Liver (tissue), 9 donors: ENCODE data around the gene ETV3L. TPM values are rescaled to one million over a fixed set of nuclear protein-coding genes. Genes with fewer than 3 reads are reported as not detected.
A peak's percentile ranks its signal among the peaks of the same experiment; 100 is the strongest.

Source experiments
- DNase-seq: peaks from one replicate; pipeline ENCODE4 v3.0.0-alpha.2; 2017; ENCODE audit warnings: low spot score
- H3K27ac ChIP-seq, 2 donors: one replicate each; pipeline ENCODE4 v1.7.0; 2013; ENCODE audit warnings: inconsistent platforms in 2 of 2, low read length in 2 of 2, control low read depth in 1 of 2, low read depth in 1 of 2, mild to moderate bottlenecking in 1 of 2
- H3K27me3 ChIP-seq, 4 donors: one replicate each; pipeline versions ENCODE4 v1.6.1 to v1.7.0; 2013; ENCODE audit warnings: low read length in 3 of 4, inconsistent platforms in 1 of 4, mild to moderate bottlenecking in 1 of 4, moderate library complexity in 1 of 4; ENCODE audit not compliant: control insufficient read depth in 4 of 4, insufficient read depth in 4 of 4
- H3K36me3 ChIP-seq, 4 donors: one replicate each; pipeline versions ENCODE4 v1.6.1 to v1.7.0; 2013; ENCODE audit warnings: low read length in 3 of 4, mild to moderate bottlenecking in 3 of 4, low read depth in 1 of 4, moderate library complexity in 1 of 4; ENCODE audit not compliant: control insufficient read depth in 4 of 4, insufficient read depth in 3 of 4
- H3K4me1 ChIP-seq, 4 donors: one replicate each; pipeline versions ENCODE4 v1.6.1 to v1.7.0; 2013; ENCODE audit warnings: low read length in 3 of 4, mild to moderate bottlenecking in 3 of 4, moderate library complexity in 1 of 4; ENCODE audit not compliant: control insufficient read depth in 4 of 4, insufficient read depth in 4 of 4
- H3K4me3 ChIP-seq, 3 donors: one replicate each; pipeline versions ENCODE4 v1.6.1 to v1.7.0; 2013; ENCODE audit warnings: low read length in 3 of 3, control low read depth in 1 of 3, low read depth in 1 of 3, mild to moderate bottlenecking in 1 of 3
- H3K9ac ChIP-seq, 2 donors: one replicate each; pipeline ENCODE4 v1.7.0; 2013; ENCODE audit warnings: low read length in 2 of 2, mild to moderate bottlenecking in 2 of 2, moderate library complexity in 2 of 2, control low read depth in 1 of 2, low read depth in 1 of 2
- H3K9me3 ChIP-seq, 4 donors: one replicate each; pipeline versions ENCODE4 v1.6.1 to v1.7.0; 2013; ENCODE audit warnings: low read length in 3 of 4; ENCODE audit not compliant: control insufficient read depth in 4 of 4
- EGR1 ChIP-seq, 2 donors: IDR thresholded peaks; 2 replicates each; pipeline ENCODE4 v1.6.1; 2016 to 2018; ENCODE audit warnings: antibody characterized with exemption in 2 of 2, low read depth in 2 of 2
- FOXA1 ChIP-seq: IDR thresholded peaks from 2 replicates; pipeline ENCODE4 v1.6.1; 2016; ENCODE audit warnings: antibody characterized with exemption
- GABPA ChIP-seq, 2 donors: IDR thresholded peaks in 1 of 2; conservative IDR thresholded peaks in 1 of 2; 2 replicates each; pipeline ENCODE4 v1.6.1; 2016; ENCODE audit warnings: antibody characterized with exemption in 2 of 2, mild to moderate bottlenecking in 1 of 2, moderate library complexity in 1 of 2
- HNF4A ChIP-seq, 2 donors: conservative IDR thresholded peaks; 2 replicates each; pipeline ENCODE4 v1.6.1; 2016; ENCODE audit warnings: antibody characterized with exemption in 2 of 2, mild to moderate bottlenecking in 2 of 2
- HNF4G ChIP-seq: IDR thresholded peaks from 2 replicates; pipeline ENCODE4 v1.6.1; 2016; ENCODE audit warnings: antibody characterized with exemption
- JUND ChIP-seq, 2 donors: IDR thresholded peaks; 2 replicates each; pipeline ENCODE4 v1.6.1; 2016; ENCODE audit warnings: antibody characterized with exemption in 2 of 2
- MAX ChIP-seq: IDR thresholded peaks from 2 replicates; pipeline ENCODE4 v1.6.1; 2016; ENCODE audit warnings: antibody characterized with exemption
- NR2F2 ChIP-seq: IDR thresholded peaks from 2 replicates; pipeline ENCODE4 v1.6.1; 2016; ENCODE audit warnings: antibody characterized with exemption
- RAD21 ChIP-seq, 2 donors: IDR thresholded peaks; 2 replicates each; pipeline ENCODE4 v1.6.1; 2016; ENCODE audit warnings: antibody characterized with exemption in 2 of 2, mild to moderate bottlenecking in 2 of 2
- REST ChIP-seq: IDR thresholded peaks from 2 replicates; pipeline ENCODE4 v1.6.1; 2016; ENCODE audit warnings: antibody characterized with exemption, mild to moderate bottlenecking
- RXRA ChIP-seq, 2 donors: IDR thresholded peaks; 2 replicates each; pipeline ENCODE4 v1.6.1; 2017 to 2018; ENCODE audit warnings: antibody characterized with exemption in 2 of 2, mild to moderate bottlenecking in 1 of 2
- SP1 ChIP-seq: IDR thresholded peaks from 2 replicates; pipeline ENCODE4 v1.6.1; 2018; ENCODE audit warnings: antibody characterized with exemption, mild to moderate bottlenecking
- TAF1 ChIP-seq: conservative IDR thresholded peaks from 2 replicates; pipeline ENCODE4 v1.6.1; 2016; ENCODE audit warnings: antibody characterized with exemption, mild to moderate bottlenecking
- YY1 ChIP-seq: IDR thresholded peaks from 2 replicates; pipeline ENCODE4 v1.6.1; 2016; ENCODE audit warnings: antibody characterized with exemption, mild to moderate bottlenecking
- WGBS: extraction: QIAGEN DNeasy Blood & Tissue Kit; methylation state at CpG from one replicate; pipeline ENCODE4 v1.1.7; 2013; 5-methylcytosine and 5-hydroxymethylcytosine counted together
- polyA plus RNA-seq, 2 donors: library from polyadenylated mRNA; stranded (reverse) in 1 of 2; unstranded in 1 of 2; fragments of 200-250 nt in 1 of 2; fragments of >200 nt in 1 of 2; fragmentation: Nextera tagmentation in 1 of 2; extraction: Ambion mirVana in 1 of 2; gene quantifications; one replicate each; pipeline versions ENCODE4 v1.2.1 to v1.2.3, GENCODE V29; 2013 to 2015
- total RNA-seq, 2 donors: library from RNA; depleted of rRNA; stranded (reverse); fragments of >200 nt; gene quantifications; one replicate each; pipeline ENCODE4 v1.2.3, GENCODE V29; 2014
- donor health status: healthy.
- donor health status: healthy.
- donor health status: healthy.
- donor health status: healthy.
- donor health status: healthy.

ETV3L gene
- total and polyA plus RNA-seq, 4 donors = not detected

- TF ChIP-seq HNF4G = no peak
- no peak for TF ChIP-seq EGR1 (IDR thresholded peaks at IDR 0.05; ENCODE audit: low read depth in 2 of 2)
- TF ChIP-seq NR2F2 = no peak
- no peak for TF ChIP-seq RAD21 (IDR thresholded peaks at IDR 0.05)
- TF ChIP-seq HNF4A (conservative IDR thresholded peaks at IDR 0.05) = no peak
- no peak for TF ChIP-seq GABPA (IDR thresholded peaks at IDR 0.05 in 1 of 2, conservative IDR thresholded peaks at IDR 0.05 in 1 of 2)
These were observed 19.4 kb upstream of the ETV3L start (continued) for GRCh38 chr1:157119008-157119407.

GRCh38 chr1:157117527-157118057 lies 18.0 kb upstream of the ETV3L start:
- no peak for DNase-seq
- H3K36me3 ChIP-seq = peaks cover 0 to 1% (median 0%) of the 10 kb centered on the region in 4 donors
- peaks cover 0 to 5% (median 1%) of the 10 kb centered on the region in 4 donors for H3K4me1 ChIP-seq
- no peaks in the 10 kb centered on the region for H3K27me3 ChIP-seq
- H3K9me3 ChIP-seq = no peaks in the 10 kb centered on the region
- no peak overlapping the region for H3K4me3 ChIP-seq
- no peak for TF ChIP-seq EGR1 (IDR thresholded peaks at IDR 0.05; ENCODE audit: low read depth in 2 of 2)
- no peak for TF ChIP-seq MAX
- TF ChIP-seq RXRA (IDR thresholded peaks at IDR 0.05) = no peak
- TF ChIP-seq JUND (IDR thresholded peaks at IDR 0.05) = no peak
- TF ChIP-seq FOXA1 = no peak
- TF ChIP-seq TAF1 = no peak
- TF ChIP-seq SP1 = no peak
- TF ChIP-seq GABPA (IDR thresholded peaks at IDR 0.05 in 1 of 2, conservative IDR thresholded peaks at IDR 0.05 in 1 of 2) = no peak
- no peak for TF ChIP-seq RAD21 (IDR thresholded peaks at IDR 0.05)
- TF ChIP-seq YY1 = no peak
- no peak overlapping the region for H3K27ac ChIP-seq
- 81% methylated on average over 4 of the region's 4 CpGs for WGBS
- H3K9ac ChIP-seq = no peak overlapping the region

DNA sequence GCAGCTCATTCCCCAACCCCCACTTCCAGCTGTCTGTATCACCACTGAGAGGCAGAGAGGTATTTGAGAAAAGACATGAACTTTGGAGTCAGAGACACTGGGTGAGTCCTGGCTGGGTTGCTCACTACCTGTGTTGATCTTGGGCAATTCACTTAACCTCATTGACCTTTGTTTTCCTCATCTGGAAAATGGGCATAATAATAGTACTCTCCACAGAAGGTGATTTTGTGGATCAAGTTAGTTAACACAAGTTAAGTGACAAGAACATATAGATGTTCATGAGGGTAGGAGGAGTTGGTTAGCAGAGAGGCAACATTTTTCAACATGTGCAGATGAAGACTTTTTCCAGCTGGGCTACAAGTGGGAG lies 17.1 kb upstream of the ETV3L start:
- Histone ChIP-seq H3K27ac (no peak overlapping the region), H3K36me3 (no peaks in the 10 kb centered on the region), H3K9me3 (no peaks in the 10 kb centered on the region), H3K4me1 (peaks cover 0 to 5% (median 1%) of the 10 kb centered on the region in 4 donors), H3K4me3 (no peak overlapping the region), H3K9ac (no peak overlapping the region), H3K27me3 (no peaks in the 10 kb centered on the region)
- peak in 1 of 2 donors; percentile 14 for TF ChIP-seq HNF4A (conservative IDR thresholded peaks at IDR 0.05)
- TF ChIP-seq NR2F2 = no peak
- no peak for DNase-seq

GRCh38 chr1:157115851-157116736 lies 16.5 kb upstream of the ETV3L start:
- H3K9me3 ChIP-seq = no peaks in the 10 kb centered on the region
- H3K36me3 ChIP-seq = no peaks in the 10 kb centered on the region
- no peak overlapping the region for H3K27ac ChIP-seq
- peaks cover 0 to 5% (median 1%) of the 10 kb centered on the region in 4 donors for H3K4me1 ChIP-seq
- H3K4me3 ChIP-seq = no peak overlapping the region
- no peak for DNase-seq
- TF ChIP-seq REST = no peak
- TF ChIP-seq NR2F2 = no peak
- no peak for TF ChIP-seq HNF4A (conservative IDR thresholded peaks at IDR 0.05)
- H3K27me3 ChIP-seq = no peaks in the 10 kb centered on the region
- no peak overlapping the region for H3K9ac ChIP-seq
- WGBS = 83% methylated on average over 16 of the region's 16 CpGs
